HEK293 (cell line): Measurements from ENCODE around the gene ADAMTSL2.

Experiments used
- CTCF ChIA-PET: fragments of 350-600 bp; formaldehyde crosslinking; extraction: SDS; loops from one replicate; lab custom pipeline; 2021; ENCODE audit warnings: antibody characterized with exemption; lab: Yijun Ruan, JAX
- POLR2A ChIA-PET: fragments of 300-600 bp; formaldehyde crosslinking; extraction: SDS; loops from one replicate; lab custom pipeline; 2020; ENCODE audit warnings: antibody characterized with exemption, inconsistent platforms; lab: Yijun Ruan, JAX
- H3K27ac ChIP-seq: fragments of 200-500 bp; sonication (Bioruptor generic); 2 replicates; pipeline ENCODE4 v1.5.1; 2014; ENCODE audit warnings: low read depth, low read length, control low read depth, inconsistent platforms; ENCODE audit errors: extremely low read depth
- H3K36me3 ChIP-seq, 2 experiments: fragments of 200-500 bp in 1 of 2; sonication (Bioruptor generic) in 1 of 2; 1 replicate in 1 of 2; 2 replicates in 1 of 2; pipeline ENCODE4 v1.5.1; 2014 to 2017; ENCODE audit warnings: inconsistent platforms in 2 of 2, low read length in 2 of 2; ENCODE audit not compliant: control insufficient read depth in 2 of 2, insufficient read depth in 1 of 2
- H3K4me1 ChIP-seq: fragments of 200-500 bp; sonication (Bioruptor generic); 2 replicates; pipeline ENCODE4 v1.5.1; 2014; ENCODE audit warnings: mild to moderate bottlenecking, low read length, inconsistent platforms; ENCODE audit not compliant: control insufficient read depth, insufficient read depth
- H3K4me3 ChIP-seq: 2 replicates; pipeline ENCODE4 v1.5.1; 2011; ENCODE audit warnings: low read depth, mild to moderate bottlenecking, control low read depth, low read length, moderate library complexity
- H3K9me3 ChIP-seq: fragments of 200-500 bp; sonication (Bioruptor generic); 2 replicates; pipeline ENCODE4 v1.5.1; 2014; ENCODE audit warnings: low read depth, low read length, inconsistent platforms; ENCODE audit not compliant: control insufficient read depth, insufficient read depth
- EGR2 ChIP-seq: fragments of 450-650 bp; formaldehyde crosslinking; IDR thresholded peaks from 2 replicates; pipeline ENCODE4 v1.5.1; 2016; ENCODE audit warnings: low read depth, missing biosample characterization, missing genetic modification characterization
- GLIS1 ChIP-seq: fragments of 450-650 bp; formaldehyde crosslinking; IDR thresholded peaks from 2 replicates; pipeline ENCODE4 v1.5.1; 2016; ENCODE audit warnings: missing biosample characterization, missing genetic modification characterization
- GLIS2 ChIP-seq: fragments of 450-650 bp; formaldehyde crosslinking; IDR thresholded peaks from 2 replicates; pipeline ENCODE4 v1.5.1; 2016; ENCODE audit warnings: missing biosample characterization, missing genetic modification characterization
- KLF7 ChIP-seq: fragments of 450-650 bp; formaldehyde crosslinking; IDR thresholded peaks from 2 replicates; pipeline ENCODE4 v1.5.1; 2016; ENCODE audit warnings: missing biosample characterization, missing genetic modification characterization, borderline replicate concordance
- PRDM1 ChIP-seq: fragments of 450-650 bp; formaldehyde crosslinking; IDR thresholded peaks from 2 replicates; pipeline ENCODE4; 2016; ENCODE audit warnings: missing biosample characterization, missing genetic modification characterization
- RBAK ChIP-seq: fragments of 450-650 bp; formaldehyde crosslinking; IDR thresholded peaks from 2 replicates; pipeline ENCODE4 v1.5.1; 2016; ENCODE audit warnings: missing biosample characterization, missing genetic modification characterization
- SCRT2 ChIP-seq: fragments of 450-650 bp; formaldehyde crosslinking; IDR thresholded peaks from 2 replicates; pipeline ENCODE4 v1.5.1; 2016; ENCODE audit warnings: missing biosample characterization, missing genetic modification characterization
- SP7 ChIP-seq: fragments of 450-650 bp; formaldehyde crosslinking; IDR thresholded peaks from 2 replicates; pipeline ENCODE4 v1.5.1; 2016; ENCODE audit warnings: missing biosample characterization, missing genetic modification characterization
- WT1 ChIP-seq: fragments of 450-650 bp; formaldehyde crosslinking; IDR thresholded peaks from 2 replicates; pipeline ENCODE4 v1.5.1; 2016; ENCODE audit warnings: missing biosample characterization, missing genetic modification characterization
- ZBTB17 ChIP-seq: fragments of 450-650 bp; formaldehyde crosslinking; IDR thresholded peaks from 2 replicates; pipeline ENCODE4 v1.5.1; 2016; ENCODE audit warnings: missing biosample characterization, missing genetic modification characterization
- ZBTB21 ChIP-seq: fragments of 450-650 bp; formaldehyde crosslinking; IDR thresholded peaks from 2 replicates; pipeline ENCODE4 v1.5.1; 2017; ENCODE audit warnings: missing biosample characterization, missing genetic modification characterization
- ZBTB48 ChIP-seq: fragments of 450-650 bp; formaldehyde crosslinking; IDR thresholded peaks from 2 replicates; pipeline ENCODE4 v1.5.1; 2016; ENCODE audit warnings: missing biosample characterization, missing genetic modification characterization
- ZFP69B ChIP-seq: fragments of 450-650 bp; formaldehyde crosslinking; IDR thresholded peaks from 2 replicates; pipeline ENCODE4 v1.5.1; 2016; ENCODE audit warnings: missing biosample characterization, missing genetic modification characterization
- ZNF114 ChIP-seq: fragments of 450-650 bp; formaldehyde crosslinking; IDR thresholded peaks from 2 replicates; pipeline ENCODE4 v1.5.0; 2017; ENCODE audit warnings: missing biosample characterization, missing genetic modification characterization
- ZNF202 ChIP-seq: fragments of 450-650 bp; formaldehyde crosslinking; IDR thresholded peaks from 2 replicates; pipeline ENCODE4 v1.5.1; 2016; ENCODE audit warnings: missing biosample characterization, missing genetic modification characterization, borderline replicate concordance
- ZNF223 ChIP-seq: fragments of 450-650 bp; formaldehyde crosslinking; IDR thresholded peaks from 2 replicates; pipeline ENCODE4 v1.5.1; 2016; ENCODE audit warnings: missing biosample characterization, missing genetic modification characterization
- ZNF248 ChIP-seq: fragments of 450-650 bp; formaldehyde crosslinking; IDR thresholded peaks from 2 replicates; pipeline ENCODE4 v1.5.1; 2017; ENCODE audit warnings: missing biosample characterization, missing genetic modification characterization
- ZNF311 ChIP-seq: fragments of 450-650 bp; formaldehyde crosslinking; IDR thresholded peaks from 2 replicates; pipeline ENCODE4 v1.5.1; 2017; ENCODE audit warnings: missing biosample characterization, missing genetic modification characterization, borderline replicate concordance
- ZNF324 ChIP-seq: fragments of 450-650 bp; formaldehyde crosslinking; IDR thresholded peaks from 2 replicates; pipeline ENCODE4 v1.5.1; 2016; ENCODE audit warnings: missing biosample characterization, missing genetic modification characterization
- ZNF341 ChIP-seq: fragments of 450-650 bp; formaldehyde crosslinking; IDR thresholded peaks from 2 replicates; pipeline ENCODE4; 2016; ENCODE audit warnings: low read depth, missing biosample characterization, missing genetic modification characterization
- ZNF433 ChIP-seq: fragments of 450-650 bp; formaldehyde crosslinking; IDR thresholded peaks from 2 replicates; pipeline ENCODE4 v1.5.1; 2016; ENCODE audit warnings: missing biosample characterization, missing genetic modification characterization, low read depth
- ZNF558 ChIP-seq: fragments of 450-650 bp; formaldehyde crosslinking; IDR thresholded peaks from 2 replicates; pipeline ENCODE4 v1.5.1; 2016; ENCODE audit warnings: missing biosample characterization, missing genetic modification characterization
- ZNF561 ChIP-seq: fragments of 450-650 bp; IDR thresholded peaks from 2 replicates; pipeline ENCODE4 v1.5.1; 2018; ENCODE audit warnings: missing biosample characterization, missing genetic modification characterization, borderline replicate concordance
- ZNF596 ChIP-seq: fragments of 450-650 bp; IDR thresholded peaks from 2 replicates; pipeline ENCODE4 v1.5.0; 2018; ENCODE audit warnings: missing biosample characterization, mild to moderate bottlenecking, missing genetic modification characterization, moderate library complexity
- ZNF600 ChIP-seq: fragments of 450-650 bp; formaldehyde crosslinking; IDR thresholded peaks from 2 replicates; pipeline ENCODE4 v1.5.1; 2016; ENCODE audit warnings: missing biosample characterization, missing genetic modification characterization
- ZNF610 ChIP-seq: fragments of 450-650 bp; formaldehyde crosslinking; IDR thresholded peaks from 2 replicates; pipeline ENCODE4 v1.5.1; 2016; ENCODE audit warnings: missing biosample characterization, missing genetic modification characterization, borderline replicate concordance
- ZNF776 ChIP-seq: fragments of 450-650 bp; formaldehyde crosslinking; IDR thresholded peaks from 2 replicates; pipeline ENCODE4 v1.5.0; 2017; ENCODE audit warnings: missing biosample characterization, missing genetic modification characterization, borderline replicate concordance
- ZNF785 ChIP-seq: fragments of 450-650 bp; formaldehyde crosslinking; IDR thresholded peaks from 2 replicates; pipeline ENCODE4 v1.5.1; 2016; ENCODE audit warnings: missing biosample characterization, missing genetic modification characterization
- TF ChIP-seq, protein P1 (sequence below): fragments of 450-650 bp; formaldehyde crosslinking; IDR thresholded peaks from 2 replicates; pipeline ENCODE4 v1.5.1; 2016; ENCODE audit warnings: missing biosample characterization, missing genetic modification characterization, low read depth
- TF ChIP-seq, protein P2 (sequence below): fragments of 450-650 bp; formaldehyde crosslinking; IDR thresholded peaks from 2 replicates; pipeline ENCODE4 v1.5.1; 2016; ENCODE audit warnings: missing biosample characterization, missing genetic modification characterization
- TF ChIP-seq, protein P3 (sequence below): fragments of 450-650 bp; formaldehyde crosslinking; IDR thresholded peaks from 2 replicates; pipeline ENCODE4 v1.5.1; 2016; ENCODE audit warnings: missing biosample characterization, missing genetic modification characterization

ADAMTSL2 gene

DNA sequence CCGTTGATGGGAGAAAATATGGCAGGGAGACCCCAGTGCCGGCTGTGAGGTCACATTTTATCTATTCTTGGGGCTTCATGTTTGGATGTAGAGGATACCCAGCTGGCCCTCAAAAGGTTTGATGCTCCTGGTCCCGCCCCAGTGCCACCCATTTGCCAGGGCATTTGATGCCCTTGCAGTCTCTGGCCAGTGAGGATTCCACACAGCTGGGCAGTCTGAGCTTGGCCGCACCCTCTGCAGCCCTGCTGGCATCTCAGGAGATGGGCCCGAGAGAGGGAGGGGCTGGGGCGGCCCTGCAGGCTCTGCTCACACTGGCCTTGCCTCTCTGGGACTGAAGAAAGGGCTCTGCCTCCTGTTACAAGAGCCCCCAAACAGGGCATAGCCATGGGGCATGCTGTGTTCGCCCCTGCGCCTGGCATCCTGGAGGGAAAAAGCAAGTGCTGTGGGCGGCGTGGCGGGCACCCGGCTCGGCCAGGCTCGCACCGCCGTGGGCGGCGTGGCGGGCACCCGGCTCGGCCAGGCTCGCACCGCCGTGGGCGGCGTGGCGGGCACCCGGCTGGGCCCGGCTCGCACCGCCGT lies 27.6 kb downstream of the ADAMTSL2 start (continued):
- TF ChIP-seq ZNF202 (tag by site-specific recombination) (no peak), ZFP69B (tag by site-specific recombination) (no peak), ZNF311 (no peak), ZNF433 (tag by site-specific recombination) (no peak), ZNF785 (tag by site-specific recombination) (no peak)
- TF ChIP-seq, protein P1, sequence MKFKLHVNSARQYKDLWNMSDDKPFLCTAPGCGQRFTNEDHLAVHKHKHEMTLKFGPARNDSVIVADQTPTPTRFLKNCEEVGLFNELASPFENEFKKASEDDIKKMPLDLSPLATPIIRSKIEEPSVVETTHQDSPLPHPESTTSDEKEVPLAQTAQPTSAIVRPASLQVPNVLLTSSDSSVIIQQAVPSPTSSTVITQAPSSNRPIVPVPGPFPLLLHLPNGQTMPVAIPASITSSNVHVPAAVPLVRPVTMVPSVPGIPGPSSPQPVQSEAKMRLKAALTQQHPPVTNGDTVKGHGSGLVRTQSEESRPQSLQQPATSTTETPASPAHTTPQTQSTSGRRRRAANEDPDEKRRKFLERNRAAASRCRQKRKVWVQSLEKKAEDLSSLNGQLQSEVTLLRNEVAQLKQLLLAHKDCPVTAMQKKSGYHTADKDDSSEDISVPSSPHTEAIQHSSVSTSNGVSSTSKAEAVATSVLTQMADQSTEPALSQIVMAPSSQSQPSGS = no peak

DNA sequence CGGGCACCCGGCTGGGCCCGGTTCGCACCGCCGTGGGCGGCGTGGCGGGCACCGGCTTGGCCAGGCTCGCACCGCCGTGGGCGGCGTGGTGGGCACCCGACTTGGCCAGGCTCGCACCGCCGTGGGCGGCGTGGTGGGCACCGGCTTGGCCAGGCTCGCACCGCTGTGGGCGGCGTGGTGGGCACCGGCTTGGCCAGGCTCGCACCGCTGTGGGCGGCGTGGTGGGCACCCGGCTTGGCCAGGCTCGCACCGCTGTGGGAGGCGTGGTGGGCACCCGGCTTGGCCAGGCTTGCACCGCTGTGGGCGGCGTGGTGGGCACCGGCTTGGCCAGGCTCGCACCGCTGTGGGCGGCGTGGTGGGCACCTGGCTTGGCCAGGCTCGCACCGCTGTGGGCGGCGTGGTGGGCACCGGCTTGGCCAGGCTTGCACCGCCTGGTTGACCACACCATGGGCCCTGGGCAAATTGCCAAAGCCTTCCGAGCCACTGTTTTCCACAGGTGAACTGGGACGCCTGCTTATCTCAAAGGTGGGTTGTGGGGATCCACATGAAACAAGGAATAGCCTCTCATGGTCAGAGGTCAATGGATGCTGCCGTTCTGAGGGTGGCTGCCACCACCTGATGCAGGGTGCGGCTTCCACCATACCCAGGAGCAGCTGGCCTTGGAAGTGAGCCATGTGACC lies 28.2 kb downstream of the ADAMTSL2 start:
- peaks cover 4% of the 10 kb centered on the region for H3K4me1 ChIP-seq
- ChIA-PET CTCF (no interaction called here), POLR2A (no interaction called here)

DNA sequence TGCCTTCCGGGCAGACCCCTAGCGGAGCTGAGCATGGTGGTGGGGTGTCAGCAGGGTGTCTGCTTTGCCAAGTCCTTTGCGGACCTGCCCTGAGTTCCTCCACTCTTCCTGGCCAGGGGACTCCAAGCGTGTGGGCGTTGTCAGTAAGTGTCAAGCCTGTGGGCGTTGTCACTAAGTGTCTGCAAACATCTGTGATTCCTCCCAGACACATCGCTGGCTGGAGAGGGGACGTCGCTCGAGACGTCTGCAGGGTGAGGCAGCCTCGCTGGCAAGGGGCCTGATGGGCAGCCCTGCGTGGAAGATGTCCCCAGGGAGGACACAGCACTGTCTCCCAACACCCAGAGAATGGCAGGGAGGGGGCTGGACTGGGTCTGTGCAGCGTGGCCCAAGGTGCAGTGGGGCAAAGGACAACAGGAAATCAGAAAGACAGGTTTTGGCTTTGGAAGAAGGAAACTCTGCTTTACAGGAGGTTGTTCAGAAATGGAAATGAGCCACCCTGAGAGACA lies 28.8 kb downstream of the ADAMTSL2 start:
- Histone ChIP-seq H3K36me3 (no peaks in the 10 kb centered on the region), H3K9me3 (no peaks in the 10 kb centered on the region), H3K4me3 (no peak overlapping the region), H3K4me1 (peaks cover 4% of the 10 kb centered on the region), H3K27ac (no peak overlapping the region)
- POLR2A ChIA-PET = no interaction called here
- CTCF ChIA-PET = no interaction called here
- TF ChIP-seq GLIS2 (tag by site-specific recombination) (peak; percentile 62), GLIS1 (tag by site-specific recombination) (peak; percentile 90), EGR2 (peak; percentile 87), SP7 (0 out of 2 replicates have a peak, but pooled peaks have one; percentile 19), ZNF248 (tag by site-specific recombination) (no peak), ZBTB48 (tag by site-specific recombination) (0 out of 2 replicates have a peak, but pooled peaks have one; percentile 32), KLF7 (peak; percentile 53; the same call in 1 of the 2 replicates), ZNF600 (tag by site-specific recombination) (0 out of 2 replicates have a peak, but pooled peaks have one; percentile 16), ZNF324 (tag by site-specific recombination) (no peak), RBAK (tag by site-specific recombination) (no peak), ZNF561 (tag by site-specific recombination) (no peak), ZNF558 (tag by site-specific recombination) (no peak), ZBTB17 (peak; percentile 47; the same call in 1 of the 2 replicates), PRDM1 (tag by site-specific recombination) (no peak), ZNF114 (tag by site-specific recombination) (no peak), WT1 (tag by site-specific recombination) (no peak), ZNF223 (tag by site-specific recombination) (no peak), ZBTB21 (tag by site-specific recombination) (no peak), ZNF596 (tag by site-specific recombination) (peak; percentile 94), ZNF610 (tag by site-specific recombination) (no peak)
- TF ChIP-seq, protein P2, sequence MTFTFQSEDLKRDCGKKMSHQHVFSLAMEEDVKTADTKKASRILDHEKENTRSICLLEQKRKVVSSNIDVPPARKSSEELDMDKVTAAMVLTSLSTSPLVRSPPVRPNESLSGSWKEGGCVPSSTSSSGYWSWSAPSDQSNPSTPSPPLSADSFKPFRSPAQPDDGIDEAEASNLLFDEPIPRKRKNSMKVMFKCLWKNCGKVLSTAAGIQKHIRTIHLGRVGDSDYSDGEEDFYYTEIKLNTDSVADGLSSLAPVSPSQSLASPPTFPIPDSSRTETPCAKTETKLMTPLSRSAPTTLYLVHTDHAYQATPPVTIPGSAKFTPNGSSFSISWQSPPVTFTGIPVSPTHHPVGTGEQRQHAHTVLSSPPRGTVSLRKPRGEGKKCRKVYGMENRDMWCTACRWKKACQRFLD (tag by site-specific recombination) = no peak
- TF ChIP-seq, protein P3, sequence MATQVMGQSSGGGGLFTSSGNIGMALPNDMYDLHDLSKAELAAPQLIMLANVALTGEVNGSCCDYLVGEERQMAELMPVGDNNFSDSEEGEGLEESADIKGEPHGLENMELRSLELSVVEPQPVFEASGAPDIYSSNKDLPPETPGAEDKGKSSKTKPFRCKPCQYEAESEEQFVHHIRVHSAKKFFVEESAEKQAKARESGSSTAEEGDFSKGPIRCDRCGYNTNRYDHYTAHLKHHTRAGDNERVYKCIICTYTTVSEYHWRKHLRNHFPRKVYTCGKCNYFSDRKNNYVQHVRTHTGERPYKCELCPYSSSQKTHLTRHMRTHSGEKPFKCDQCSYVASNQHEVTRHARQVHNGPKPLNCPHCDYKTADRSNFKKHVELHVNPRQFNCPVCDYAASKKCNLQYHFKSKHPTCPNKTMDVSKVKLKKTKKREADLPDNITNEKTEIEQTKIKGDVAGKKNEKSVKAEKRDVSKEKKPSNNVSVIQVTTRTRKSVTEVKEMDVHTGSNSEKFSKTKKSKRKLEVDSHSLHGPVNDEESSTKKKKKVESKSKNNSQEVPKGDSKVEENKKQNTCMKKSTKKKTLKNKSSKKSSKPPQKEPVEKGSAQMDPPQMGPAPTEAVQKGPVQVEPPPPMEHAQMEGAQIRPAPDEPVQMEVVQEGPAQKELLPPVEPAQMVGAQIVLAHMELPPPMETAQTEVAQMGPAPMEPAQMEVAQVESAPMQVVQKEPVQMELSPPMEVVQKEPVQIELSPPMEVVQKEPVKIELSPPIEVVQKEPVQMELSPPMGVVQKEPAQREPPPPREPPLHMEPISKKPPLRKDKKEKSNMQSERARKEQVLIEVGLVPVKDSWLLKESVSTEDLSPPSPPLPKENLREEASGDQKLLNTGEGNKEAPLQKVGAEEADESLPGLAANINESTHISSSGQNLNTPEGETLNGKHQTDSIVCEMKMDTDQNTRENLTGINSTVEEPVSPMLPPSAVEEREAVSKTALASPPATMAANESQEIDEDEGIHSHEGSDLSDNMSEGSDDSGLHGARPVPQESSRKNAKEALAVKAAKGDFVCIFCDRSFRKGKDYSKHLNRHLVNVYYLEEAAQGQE (tag by site-specific recombination) = no peak

More for the DNA sequence above, 28.2 kb downstream of the ADAMTSL2 start:
- no peaks in the 10 kb centered on the region for H3K9me3 ChIP-seq
- H3K4me3 ChIP-seq = no peak overlapping the region
- H3K27ac ChIP-seq = no peak overlapping the region
- H3K36me3 ChIP-seq = no peaks in the 10 kb centered on the region
- TF ChIP-seq ZNF776 (tag by site-specific recombination) = no peak
- peak; percentile 45; the same call in 1 of the 2 replicates for TF ChIP-seq ZNF341 (tag by site-specific recombination)
- TF ChIP-seq SCRT2 (tag by site-specific recombination) = peak; percentile 73
